ENCODE data around the gene ARVCF. TPM values are rescaled to one million over a fixed set of nuclear protein-coding genes. Genes with fewer than 3 reads are reported as not detected.
A peak's percentile ranks its signal among the peaks of the same experiment; 100 is the strongest.

ARVCF gene
- total and polyA plus RNA-seq, 9 of the 15 experiments (the other 6 are each of a cell fraction or from before 2014, with no cell fraction given), result 0.03 to 97.4 (median 15.6) TPM

DNA sequence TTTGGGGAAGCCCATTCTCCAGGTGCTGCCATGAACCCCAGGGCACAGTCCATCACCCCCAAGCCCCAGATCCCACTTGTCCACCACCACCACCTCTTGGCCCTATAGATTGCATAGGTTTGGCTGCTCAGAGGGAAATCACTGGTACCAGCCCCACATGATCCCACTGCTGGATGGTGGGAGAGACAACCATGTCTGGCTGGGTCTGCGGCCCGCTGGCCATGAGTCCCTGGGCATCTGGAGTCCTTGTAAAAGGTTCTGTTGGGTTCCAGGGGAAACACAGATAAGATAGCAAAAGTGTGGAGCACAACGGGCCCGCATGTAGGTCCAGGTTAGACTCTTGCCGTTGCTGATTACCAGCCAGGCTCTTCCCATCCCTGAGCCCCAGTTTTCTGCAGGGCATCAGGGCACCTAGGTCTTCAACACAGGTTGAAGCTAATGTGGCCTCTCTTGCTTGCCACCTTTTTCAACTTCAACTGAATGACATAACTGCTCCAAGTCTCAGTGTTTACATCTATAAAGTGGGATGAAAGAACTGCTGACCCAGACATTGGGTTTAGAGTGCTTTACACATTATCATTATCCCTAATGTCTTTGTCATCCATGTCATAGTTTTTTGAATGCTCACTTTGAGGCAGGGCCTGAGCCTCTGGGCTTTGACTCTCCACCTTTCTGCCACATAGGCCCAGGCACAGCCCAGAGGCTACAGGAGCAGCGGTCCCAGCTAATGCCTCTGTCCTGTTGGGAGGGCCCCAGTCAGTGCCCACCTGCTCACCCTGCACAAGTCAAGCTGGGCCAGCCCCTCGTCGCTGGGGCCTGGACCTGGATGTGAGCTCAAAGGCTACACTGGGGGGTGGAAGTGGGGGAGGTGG is 3.3 kb upstream of the ARVCF start (continued):
- TF ChIP-seq BRF1 (IDR thresholded peaks at IDR 0.05; ENCODE audit: borderline replicate concordance, extremely low read depth, insufficient read length), result no peak
- 0 out of 2 replicates have a peak, but pooled peaks have one; percentile 8 for TF ChIP-seq HDAC6 (IDR thresholded peaks at IDR 0.05; ENCODE audit: low read depth, low read length)
- no peak for TF ChIP-seq ZNF217 (CRISPR knock-in tag; IDR thresholded peaks at IDR 0.05)
- TF ChIP-seq NR4A1 (CRISPR knock-in tag; IDR thresholded peaks at IDR 0.05), result 0 out of 2 replicates have a peak, but pooled peaks have one; percentile 16
- no peak for TF ChIP-seq NR4A1 (tag; IDR thresholded peaks at IDR 0.05)
- TF ChIP-seq HSF4 (CRISPR knock-in tag; IDR thresholded peaks at IDR 0.05; ENCODE audit: borderline replicate concordance), result no peak
- TF ChIP-seq CCAR2 (IDR thresholded peaks at IDR 0.05; ENCODE audit: low read depth, low read length), result no peak

DNA sequence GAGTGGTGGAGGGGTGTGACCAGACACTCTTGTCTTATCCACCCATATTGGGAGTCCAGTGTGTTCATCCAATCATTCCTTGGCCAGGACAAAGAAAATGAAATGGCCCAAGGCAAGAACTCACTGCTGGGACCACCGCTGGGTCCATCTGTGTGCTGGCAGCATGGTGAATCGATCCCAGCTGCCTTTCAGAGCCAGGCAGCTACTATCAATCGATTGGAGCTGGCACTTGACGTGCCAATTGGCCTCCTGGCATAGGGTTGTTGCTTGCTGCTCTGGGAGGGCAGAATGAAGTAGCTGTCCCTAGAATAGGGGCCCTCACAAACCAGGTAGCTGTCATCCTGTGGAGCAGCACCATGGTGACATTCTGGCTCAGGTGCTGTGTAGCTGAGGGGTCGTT is 1.4 kb upstream of the ARVCF start:
- no peak overlapping the region for H3K4me3 ChIP-seq
- peaks cover 17% of the 10 kb centered on the region; the same call in 2 of the 3 replicates for H3K36me3 ChIP-seq (ENCODE audit: control insufficient read depth, insufficient read depth, low read length)
- peaks cover 46 to 74% of the 10 kb centered on the region in 2 experiments for H3K4me1 ChIP-seq (replicated peaks in 1 of 2; ENCODE audit: control insufficient read depth in 2 of 2, insufficient read depth in 2 of 2, low read length in 2 of 2)
- 24% methylated on average over 5 of the region's 5 CpGs for WGBS (ENCODE audit: insufficient coverage, low coverage, missing lambda C conversion rate)
- H3K27me3 ChIP-seq (ENCODE audit: control insufficient read depth in 2 of 2, insufficient read depth in 2 of 2, low read length in 2 of 2), result peaks cover 0 to 8% of the 10 kb centered on the region in 2 experiments; a peak in 2 of 5 replicates
- peaks cover 47% of the 10 kb centered on the region for H3K79me2 ChIP-seq (ENCODE audit: control insufficient read depth, insufficient read depth, low read length)
- H3K9ac ChIP-seq (ENCODE audit: insufficient read depth in 1 of 2, low read depth in 2 of 2, low read length in 2 of 2), result peak overlapping the region in 1 of 2 experiments; percentile 8; a peak in 1 of 4 replicates
- TF ChIP-seq HDAC6 (IDR thresholded peaks at IDR 0.05; ENCODE audit: low read depth, low read length) (0 out of 2 replicates have a peak, but pooled peaks have one; percentile 38), ZKSCAN3 (CRISPR knock-in tag; IDR thresholded peaks at IDR 0.05) (no peak), CHD2 (IDR thresholded peaks at IDR 0.05; ENCODE audit: low read depth, low read length) (peak; percentile 19; the same call in 1 of the 2 replicates), ZNF3 (CRISPR knock-in tag; IDR thresholded peaks at IDR 0.05) (no peak), SREBF1 (IDR thresholded peaks at IDR 0.05; ENCODE audit: borderline replicate concordance, low read depth, low read length) (peak; percentile 30; the same call in 1 of the 2 replicates), SMC3 (conservative IDR thresholded peaks at IDR 0.05; ENCODE audit: insufficient read depth, low read depth, low read length) (0 out of 2 replicates have a peak, but pooled peaks have one; percentile 1), SMAD1 (IDR thresholded peaks at IDR 0.05; ENCODE audit: low read depth, low read length, partially characterized antibody) (peak; percentile 4)
- TF ChIP-seq, protein P1, sequence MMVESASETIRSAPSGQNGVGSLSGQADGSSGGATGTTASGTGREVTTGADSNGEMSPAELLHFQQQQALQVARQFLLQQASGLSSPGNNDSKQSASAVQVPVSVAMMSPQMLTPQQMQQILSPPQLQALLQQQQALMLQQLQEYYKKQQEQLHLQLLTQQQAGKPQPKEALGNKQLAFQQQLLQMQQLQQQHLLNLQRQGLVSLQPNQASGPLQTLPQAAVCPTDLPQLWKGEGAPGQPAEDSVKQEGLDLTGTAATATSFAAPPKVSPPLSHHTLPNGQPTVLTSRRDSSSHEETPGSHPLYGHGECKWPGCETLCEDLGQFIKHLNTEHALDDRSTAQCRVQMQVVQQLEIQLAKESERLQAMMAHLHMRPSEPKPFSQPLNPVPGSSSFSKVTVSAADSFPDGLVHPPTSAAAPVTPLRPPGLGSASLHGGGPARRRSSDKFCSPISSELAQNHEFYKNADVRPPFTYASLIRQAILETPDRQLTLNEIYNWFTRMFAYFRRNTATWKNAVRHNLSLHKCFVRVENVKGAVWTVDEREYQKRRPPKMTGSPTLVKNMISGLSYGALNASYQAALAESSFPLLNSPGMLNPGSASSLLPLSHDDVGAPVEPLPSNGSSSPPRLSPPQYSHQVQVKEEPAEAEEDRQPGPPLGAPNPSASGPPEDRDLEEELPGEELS (CRISPR knock-in tag; IDR thresholded peaks at IDR 0.05; ENCODE audit: borderline replicate concordance), result no peak
- no peak for FAIRE-seq
- DNase-seq (ENCODE audit: extremely low read depth in 1 of 4, low spot score in 3 of 4), result no peak
- H3K4me2 ChIP-seq (ENCODE audit: insufficient read depth, low read length), result no peak overlapping the region
- CTCF ChIA-PET (ENCODE audit: low intra/inter-chr PET ratio), result no interaction called here
- intact Hi-C loops (cut with micrococcal nuclease) (no loop called here), in situ Hi-C loops (cut with MboI) (no loop called here)
- peaks cover 20% of the 10 kb centered on the region for H3K9me1 ChIP-seq (ENCODE audit: control insufficient read depth, insufficient read depth, low read length)
- peaks cover 17% of the 10 kb centered on the region for H4K20me1 ChIP-seq (replicated peaks; ENCODE audit: control insufficient read depth, insufficient read depth, low read length)
- POLR2A ChIA-PET, result interaction anchor here (0.6 to 7.9 kb wide), 9 partner anchors 7 to 98 kb away, joined by 3 to 120 read pairs (median 5); partner anchors contain the start of genes DGCR8, RANBP1 and TRMT2A
- BruUV-seq (replicated peaks), result no TSS peak
- H3K27ac ChIP-seq (ENCODE audit: extremely low read depth, low read depth, low read length), result no peak overlapping the region
- no peaks in the 10 kb centered on the region for H3K9me3 ChIP-seq (replicated peaks; ENCODE audit: control insufficient read depth, insufficient read depth, low read depth, low read length)
- ATAC-seq, result no peak
- H2AFZ ChIP-seq (ENCODE audit: low read depth, low read length), result no peak overlapping the region

All from K562 (cell line).